Stimulated activated CD4-positive, alpha-beta T cell treated with anti-CD3 and anti-CD28 coated beads, TNF-alpha, amount 100 ng/mL, for 48 hours (primary cell): ENCODE data around the gene SLC66A2.

ENCODE experiments used
- DNase-seq, 3 donors: peaks; one replicate each; pipeline ENCODE4 v3.0.0-alpha.2; 2020; ENCODE audit warnings: low read depth in 3 of 3

The SLC66A2 gene

DNA sequence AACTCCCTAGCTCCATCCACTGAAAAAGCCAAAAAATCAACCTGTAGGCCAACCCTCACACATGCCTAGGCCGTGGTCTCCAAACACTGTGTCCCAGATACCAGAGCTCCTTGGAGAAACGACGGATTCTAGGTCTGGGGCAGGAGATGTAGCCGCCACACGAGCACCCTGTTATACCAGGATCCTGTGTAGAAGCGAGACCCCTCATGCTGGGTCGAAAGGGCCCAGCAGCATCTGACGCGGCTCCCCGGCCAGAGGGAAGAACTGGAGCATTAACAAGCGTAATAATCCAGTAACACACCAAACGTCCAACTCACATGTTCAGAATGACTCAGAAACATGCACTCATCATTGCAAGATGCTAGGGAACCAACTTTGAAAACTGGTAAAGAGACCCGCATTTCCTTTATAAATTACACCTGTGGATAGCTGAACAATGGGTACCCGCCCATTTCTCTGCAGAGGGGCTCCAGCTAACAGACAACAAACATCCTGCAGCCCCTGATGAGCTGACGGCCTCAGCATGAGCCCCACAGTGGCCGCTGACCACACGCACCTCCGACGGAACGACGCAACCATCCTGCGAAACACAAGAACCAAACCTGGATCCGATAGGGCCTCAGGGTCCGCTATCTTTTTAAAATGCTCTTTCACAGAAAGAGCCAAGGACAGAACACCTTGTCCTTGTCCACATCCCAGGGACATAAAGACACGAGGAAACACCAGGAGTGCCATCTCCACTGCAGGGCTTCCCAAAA is 14.2 kb downstream of the SLC66A2 start:
- DNase-seq = no peak

- no peak for DNase-seq
These were observed 14.8 kb downstream of the SLC66A2 start for GRCh38 chr18:79936641-79937040.

GRCh38 chr18:79935925-79936324 is 15.5 kb downstream of the SLC66A2 start:
- no peak for DNase-seq

DNA sequence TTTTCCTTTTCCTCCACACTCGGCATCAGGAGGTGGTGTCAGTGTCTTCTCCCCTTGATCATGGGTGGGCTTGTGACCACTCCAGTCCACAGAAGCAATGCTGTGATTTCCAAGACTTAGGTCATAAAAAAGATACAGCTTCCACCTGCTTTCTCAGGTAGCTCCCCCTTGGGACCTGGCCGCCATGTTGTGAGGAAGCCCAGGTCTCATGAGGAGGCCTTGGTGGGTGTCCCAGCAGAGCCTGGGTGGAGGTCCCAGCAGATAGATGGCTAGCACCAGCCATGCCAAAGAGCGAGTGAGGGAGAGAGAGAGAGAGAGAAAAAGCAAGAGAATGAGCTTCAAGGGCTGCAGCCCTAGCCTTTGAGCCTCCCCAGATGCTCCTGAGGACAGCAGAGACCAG is 16.0 kb downstream of the SLC66A2 start:
- no peak for DNase-seq

- DNase-seq = no peak
These were observed 16.4 kb downstream of the SLC66A2 start for GRCh38 chr18:79935098-79935480.

- no peak for DNase-seq
These were observed 16.9 kb downstream of the SLC66A2 start for GRCh38 chr18:79934311-79935097.

DNA sequence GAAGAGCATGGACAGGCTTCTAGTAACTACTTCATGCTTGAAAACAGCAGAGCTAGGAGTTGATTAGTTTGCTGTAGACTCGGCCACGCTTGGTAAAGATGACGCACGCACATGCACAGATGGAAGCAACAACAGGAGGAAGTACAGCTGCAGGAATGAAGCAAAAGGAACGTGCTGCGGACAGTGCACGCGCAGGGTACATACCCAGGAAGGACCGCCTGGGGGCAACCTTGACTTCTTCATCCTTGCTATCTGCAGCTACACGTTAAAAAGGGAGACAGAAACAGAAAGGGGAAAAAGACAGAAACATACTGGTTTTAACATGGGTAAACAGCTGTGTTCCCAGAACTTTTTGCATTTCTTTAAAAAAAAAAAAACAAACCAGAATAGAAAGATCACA is 17.7 kb downstream of the SLC66A2 start:
- no peak for DNase-seq

DNA sequence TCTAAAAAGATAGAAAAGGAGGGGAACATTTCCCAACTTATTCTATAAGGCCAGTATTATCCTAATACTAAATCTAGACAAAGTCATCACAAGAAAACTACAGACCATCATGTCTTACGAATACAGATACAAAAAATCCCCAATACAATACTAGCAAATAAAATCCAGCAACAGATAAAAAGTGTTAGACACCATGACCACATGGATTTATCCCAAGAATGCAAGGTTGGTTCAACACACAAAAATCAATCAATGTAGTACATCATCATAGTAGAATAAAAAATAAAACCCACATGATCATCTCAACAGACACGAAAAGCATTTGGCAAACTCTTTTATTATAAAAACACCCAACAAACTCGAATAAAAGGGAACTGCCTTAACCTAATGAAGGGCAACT is 18.5 kb downstream of the SLC66A2 start:
- no peak for DNase-seq

- no peak for DNase-seq
These were observed 20.0 kb downstream of the SLC66A2 start for GRCh38 chr18:79931475-79931874.

DNA sequence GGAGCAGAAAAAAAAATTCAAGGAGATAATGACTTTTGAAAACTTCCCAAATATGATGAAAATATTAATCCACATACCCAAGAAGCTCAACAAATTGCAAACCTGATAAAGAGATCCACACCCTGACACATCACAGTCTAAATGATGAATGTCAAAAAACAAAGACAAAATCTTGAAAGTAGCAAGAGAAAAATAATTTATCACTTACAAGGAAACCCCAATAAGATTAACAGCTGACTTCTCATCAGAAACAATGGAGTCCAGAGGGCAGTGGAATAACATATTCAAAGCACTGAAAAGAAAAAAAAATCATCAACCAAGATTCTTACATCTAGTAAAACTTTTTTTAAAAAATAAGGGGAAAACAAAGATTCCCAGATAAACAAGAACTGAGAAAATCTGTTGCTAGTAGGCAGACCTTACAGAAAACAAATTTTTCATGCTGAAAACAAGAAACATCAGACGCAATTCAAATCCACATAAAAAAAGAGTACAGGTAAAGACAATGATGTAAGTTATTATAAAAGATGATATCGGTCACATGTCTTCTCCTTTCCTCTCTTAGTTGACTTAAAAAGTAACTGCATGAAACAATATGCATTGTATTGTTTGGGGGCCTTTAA is 21.3 kb downstream of the SLC66A2 start:
- no peak for DNase-seq

- DNase-seq = no peak
These were observed 22.9 kb downstream of the SLC66A2 start for GRCh38 chr18:79928563-79928960.

- DNase-seq = no peak
These were observed 23.6 kb downstream of the SLC66A2 start for GRCh38 chr18:79927607-79928562.

GRCh38 chr18:79926715-79927606 is 24.5 kb downstream of the SLC66A2 start:
- DNase-seq = no peak

DNA sequence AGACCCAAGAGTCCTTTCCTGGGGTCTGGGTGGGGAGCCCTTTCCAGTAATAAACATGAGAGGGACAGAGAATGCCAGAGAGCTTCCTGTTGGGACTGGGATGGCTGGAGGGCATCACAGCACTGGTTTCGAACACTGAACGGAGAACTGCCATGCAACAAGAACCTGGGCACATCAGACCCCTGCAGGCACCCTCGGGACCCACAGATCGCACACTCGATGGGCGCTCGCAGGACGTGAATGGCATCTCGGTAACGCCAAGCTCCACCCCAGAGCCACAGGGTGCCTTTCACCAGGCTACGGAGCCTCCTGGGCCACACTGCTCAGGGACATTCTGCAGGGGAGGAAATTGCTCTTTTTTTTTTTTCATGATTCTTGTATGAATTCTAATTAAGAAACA is 25.1 kb downstream of the SLC66A2 start:
- DNase-seq = no peak

DNA sequence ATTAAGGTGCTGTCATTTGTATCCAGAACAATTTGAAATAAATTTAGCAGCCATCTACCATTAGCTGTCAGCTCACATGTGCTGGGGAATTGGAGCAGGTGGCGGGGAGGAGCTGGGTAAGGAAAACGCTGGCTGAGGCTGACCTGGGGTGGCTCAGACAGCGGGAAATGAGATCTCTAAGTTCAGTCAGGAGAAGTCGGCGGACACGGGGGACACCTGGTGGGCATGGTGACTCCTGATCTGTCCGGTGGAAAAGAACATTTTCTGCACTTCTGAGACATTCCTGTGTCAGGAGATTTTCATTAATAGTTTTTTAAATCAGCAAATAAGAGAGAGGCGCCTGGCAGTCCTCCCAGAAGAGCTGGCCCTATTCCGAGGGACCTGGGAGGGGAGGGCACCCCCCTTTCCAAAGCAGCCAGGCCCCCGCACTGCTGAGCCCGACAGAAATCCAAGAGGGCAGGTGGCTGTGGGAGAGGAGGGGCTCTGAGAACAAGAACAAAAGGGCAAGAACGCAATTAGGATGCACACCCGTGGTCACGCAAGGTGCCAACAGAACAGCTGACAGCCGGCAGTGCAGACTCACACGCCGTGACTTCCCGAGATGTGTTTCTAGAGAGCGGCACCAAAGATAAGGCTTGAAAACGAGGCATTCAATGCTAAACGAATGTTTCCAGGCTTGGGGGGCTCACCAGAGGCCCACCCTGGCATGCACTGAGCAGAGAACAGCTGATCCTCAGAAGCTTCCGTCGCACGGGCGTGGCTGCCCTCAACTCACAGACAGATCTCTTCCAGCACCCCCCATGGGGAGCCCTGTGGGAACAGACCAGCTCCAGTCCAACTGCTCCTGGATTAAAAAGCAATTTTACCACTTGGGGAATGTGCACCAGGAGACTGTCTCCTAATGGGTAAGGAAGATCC is 26.4 kb downstream of the SLC66A2 start:
- no peak for DNase-seq

DNA sequence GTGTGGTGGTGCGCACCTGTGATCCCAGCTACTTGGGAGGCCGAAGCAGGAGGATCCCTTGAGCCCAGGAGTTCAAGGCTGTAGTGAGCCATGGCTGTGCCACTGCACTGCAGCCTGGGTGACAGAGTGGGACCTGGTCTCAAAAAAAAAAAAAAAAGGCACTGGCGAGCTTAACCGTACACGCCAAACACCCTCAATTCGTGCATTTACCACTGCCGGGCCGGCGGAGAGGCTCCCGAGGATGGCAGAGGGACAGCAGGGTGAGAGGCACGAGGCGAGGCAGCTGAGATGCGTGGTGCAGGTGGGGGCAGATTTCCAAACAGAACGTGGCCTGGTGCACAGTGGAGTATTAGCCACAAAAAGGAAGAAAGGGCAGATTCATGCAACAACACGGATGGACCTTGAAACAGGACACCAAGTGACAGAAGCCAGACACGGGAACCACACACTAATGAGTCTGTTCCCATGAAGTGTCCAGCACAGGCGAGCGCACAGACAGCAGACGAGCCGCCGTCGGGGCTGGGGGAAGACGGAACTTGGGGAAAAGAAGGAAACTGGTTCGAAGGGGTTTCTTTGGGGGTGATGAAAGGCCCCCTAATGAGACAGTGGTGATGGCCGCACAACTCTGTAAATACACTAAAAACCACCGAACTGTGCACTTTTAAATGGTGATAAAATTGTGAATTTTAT is 27.4 kb downstream of the SLC66A2 start:
- DNase-seq = no peak

- DNase-seq = no peak
These were observed 28.5 kb downstream of the SLC66A2 start for GRCh38 chr18:79922971-79923411.

GRCh38 chr18:79921984-79922965 is 29.2 kb downstream of the SLC66A2 start:
- DNase-seq = no peak
